Measurements from ENCODE around the gene MEAF6. TPM values are rescaled to one million over a fixed set of nuclear protein-coding genes. Genes with fewer than 3 reads are reported as not detected.

The MEAF6 gene
- total RNA-seq, 4 donors from 2014 or later: 55.2 to 100 (median 78.3) TPM

GRCh38 chr1:37455516-37455915, 59.0 kb downstream of the MEAF6 start:
- whole genome bisulfite sequencing: 80% methylated on average over 10 of the region's 10 CpGs
- DNase-seq (ENCODE audit: extremely low spot score): no peak
- H3K27me3 ChIP-seq: peaks cover 0 to under 1% (median 0%) of the 10 kb centered on the region in 4 donors
- peaks cover 3 to 11% (median 10%) of the 10 kb centered on the region in 4 donors for H3K4me1 ChIP-seq
- H3K27ac ChIP-seq (replicated peaks in 1 of 4): peak overlapping the region; percentile 40 to 63 (median 54)
- no peaks in the 10 kb centered on the region for H3K36me3 ChIP-seq
- no peak overlapping the region for H3K4me3 ChIP-seq
- TF ChIP-seq EP300 (IDR thresholded peaks at IDR 0.05): no peak
- intact Hi-C loops (cut with DNase I): loop anchor here (1.0 to 10.0 kb wide), 2 partner anchors 32 to 229 kb away; no protein-coding TSS in a partner anchor
- no peaks in the 10 kb centered on the region for H3K9me3 ChIP-seq

- Histone ChIP-seq H3K36me3 (no peaks in the 10 kb centered on the region), H3K9me3 (no peaks in the 10 kb centered on the region), H3K27me3 (peaks cover 0 to 20% (median under 1%) of the 10 kb centered on the region in 4 donors), H3K4me1 (peaks cover 3 to 11% (median 10%) of the 10 kb centered on the region in 4 donors), H3K4me3 (no peak overlapping the region), H3K27ac (replicated peaks in 1 of 4) (no peak overlapping the region)
- TF ChIP-seq CTCF (IDR thresholded peaks at IDR 0.05) (no peak), POLR2AphosphoS5 (IDR thresholded peaks at IDR 0.05) (no peak), EP300 (IDR thresholded peaks at IDR 0.05) (no peak), POLR2A (IDR thresholded peaks at IDR 0.05; ENCODE audit: low read depth) (no peak)
- 88% methylated on average over 1 of the region's 7 CpGs for WGBS
- intact Hi-C loops (cut with DNase I): loop anchor here (10.0 kb wide), 1 partner anchor 231 kb away; no protein-coding TSS in a partner anchor
- DNase-seq (ENCODE audit: extremely low spot score): no peak
Observed at GRCh38 chr1:37453647-37454046, 60.9 kb downstream of the MEAF6 start.

- H3K4me1 ChIP-seq: peaks cover 3 to 11% (median 10%) of the 10 kb centered on the region in 4 donors
- H3K36me3 ChIP-seq: no peaks in the 10 kb centered on the region
- H3K4me3 ChIP-seq: no peak overlapping the region
- intact Hi-C loops (cut with DNase I): loop anchor here (10.0 kb wide), 1 partner anchor 232 kb away; no protein-coding TSS in a partner anchor
- DNase-seq (ENCODE audit: extremely low spot score): no peak
- 62% methylated on average over 6 of the region's 6 CpGs for WGBS
- H3K27ac ChIP-seq (replicated peaks in 1 of 4): no peak overlapping the region
- TF ChIP-seq POLR2A (IDR thresholded peaks at IDR 0.05; ENCODE audit: low read depth) (no peak), CTCF (IDR thresholded peaks at IDR 0.05) (no peak), POLR2AphosphoS5 (IDR thresholded peaks at IDR 0.05) (no peak)
- peaks cover 0 to 32% (median 6%) of the 10 kb centered on the region in 4 donors for H3K27me3 ChIP-seq
- H3K9me3 ChIP-seq: no peaks in the 10 kb centered on the region
Observed at GRCh38 chr1:37452416-37452815, 62.1 kb downstream of the MEAF6 start.

GRCh38 chr1:37449936-37450335, 64.6 kb downstream of the MEAF6 start:
- peaks cover 0 to 50% (median 6%) of the 10 kb centered on the region in 4 donors for H3K27me3 ChIP-seq
- H3K27ac ChIP-seq (replicated peaks in 1 of 4): no peak overlapping the region
- 24% methylated on average over 5 of the region's 5 CpGs for WGBS
- no peaks in the 10 kb centered on the region for H3K36me3 ChIP-seq
- intact Hi-C loops (cut with DNase I): loop anchor here (10.0 kb wide), 1 partner anchor 235 kb away; no protein-coding TSS in a partner anchor
- H3K4me1 ChIP-seq: peaks cover 0 to 5% (median 4%) of the 10 kb centered on the region in 4 donors
- TF ChIP-seq POLR2AphosphoS5 (IDR thresholded peaks at IDR 0.05): no peak
- TF ChIP-seq CTCF (IDR thresholded peaks at IDR 0.05): no peak
- TF ChIP-seq POLR2A (IDR thresholded peaks at IDR 0.05; ENCODE audit: low read depth): no peak
- TF ChIP-seq EP300 (IDR thresholded peaks at IDR 0.05): no peak
- no peaks in the 10 kb centered on the region for H3K9me3 ChIP-seq
- no peak overlapping the region for H3K4me3 ChIP-seq
- DNase-seq (ENCODE audit: extremely low spot score): no peak

- Histone ChIP-seq H3K4me3 (no peak overlapping the region), H3K4me1 (no peaks in the 10 kb centered on the region), H3K27ac (replicated peaks in 1 of 4) (no peak overlapping the region), H3K27me3 (peaks cover 0 to 50% (median 6%) of the 10 kb centered on the region in 4 donors), H3K36me3 (no peaks in the 10 kb centered on the region), H3K9me3 (no peaks in the 10 kb centered on the region)
- DNase-seq (ENCODE audit: extremely low spot score): no peak
- intact Hi-C loops (cut with DNase I): no loop called here
- WGBS: 67% methylated on average over 12 of the region's 15 CpGs
- TF ChIP-seq POLR2A (IDR thresholded peaks at IDR 0.05; ENCODE audit: low read depth) (no peak), CTCF (IDR thresholded peaks at IDR 0.05) (no peak), EP300 (IDR thresholded peaks at IDR 0.05) (no peak), POLR2AphosphoS5 (IDR thresholded peaks at IDR 0.05) (no peak)
Observed at GRCh38 chr1:37448691-37449417, 65.7 kb downstream of the MEAF6 start.
